Measurements from ENCODE around the gene RNU6-7.

DNA sequence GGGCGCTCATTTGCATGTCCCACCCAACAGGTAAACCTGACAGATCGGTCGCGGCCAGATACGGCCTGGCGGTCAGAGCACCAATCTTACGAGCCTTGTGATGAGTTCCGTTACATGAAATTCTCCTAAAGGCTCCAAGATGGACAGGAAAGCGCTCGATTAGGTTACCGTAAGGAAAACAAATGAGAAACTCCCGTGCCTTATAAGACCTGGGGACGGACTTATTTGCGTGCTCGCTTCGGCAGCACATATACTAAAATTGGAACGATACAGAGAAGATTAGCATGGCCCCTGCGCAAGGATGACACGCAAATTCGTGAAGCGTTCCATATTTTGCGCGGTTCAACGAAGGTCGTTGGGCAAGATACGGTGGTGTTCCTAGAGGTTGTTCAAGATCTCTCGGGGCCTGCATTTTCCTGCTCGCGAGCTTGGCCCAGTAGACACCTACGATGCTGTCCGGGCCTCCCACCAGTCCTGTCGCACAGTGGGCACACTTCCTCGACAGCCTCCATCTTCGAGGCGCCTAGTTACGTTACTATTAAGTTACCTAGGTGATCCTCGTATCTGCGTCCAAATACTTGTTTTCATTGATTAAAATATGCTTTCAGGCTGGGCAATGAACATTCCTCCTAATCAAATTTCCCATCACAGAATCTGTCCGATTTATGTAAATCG is at the start of gene RNU6-7:
- TF ChIP-seq FOXM1 (IDR thresholded peaks at IDR 0.05; ENCODE audit: low read depth) (no peak), RFX5 (IDR thresholded peaks at IDR 0.05; ENCODE audit: low read length) (no peak)
- TF ChIP-seq, protein P1, sequence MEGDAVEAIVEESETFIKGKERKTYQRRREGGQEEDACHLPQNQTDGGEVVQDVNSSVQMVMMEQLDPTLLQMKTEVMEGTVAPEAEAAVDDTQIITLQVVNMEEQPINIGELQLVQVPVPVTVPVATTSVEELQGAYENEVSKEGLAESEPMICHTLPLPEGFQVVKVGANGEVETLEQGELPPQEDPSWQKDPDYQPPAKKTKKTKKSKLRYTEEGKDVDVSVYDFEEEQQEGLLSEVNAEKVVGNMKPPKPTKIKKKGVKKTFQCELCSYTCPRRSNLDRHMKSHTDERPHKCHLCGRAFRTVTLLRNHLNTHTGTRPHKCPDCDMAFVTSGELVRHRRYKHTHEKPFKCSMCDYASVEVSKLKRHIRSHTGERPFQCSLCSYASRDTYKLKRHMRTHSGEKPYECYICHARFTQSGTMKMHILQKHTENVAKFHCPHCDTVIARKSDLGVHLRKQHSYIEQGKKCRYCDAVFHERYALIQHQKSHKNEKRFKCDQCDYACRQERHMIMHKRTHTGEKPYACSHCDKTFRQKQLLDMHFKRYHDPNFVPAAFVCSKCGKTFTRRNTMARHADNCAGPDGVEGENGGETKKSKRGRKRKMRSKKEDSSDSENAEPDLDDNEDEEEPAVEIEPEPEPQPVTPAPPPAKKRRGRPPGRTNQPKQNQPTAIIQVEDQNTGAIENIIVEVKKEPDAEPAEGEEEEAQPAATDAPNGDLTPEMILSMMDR (IDR thresholded peaks at IDR 0.05): no peak
